ENCODE data around the gene SEMA3G.

Gene SEMA3G

GRCh38 chr3:52388933-52389332, 56.0 kb downstream of the SEMA3G start:
- TF ChIP-seq EZH2 (IDR thresholded peaks at IDR 0.05) (no peak), FOXP2 (optimal IDR thresholded peaks at IDR 0.05; ENCODE audit: control extremely low read depth, extremely low read length, insufficient read depth) (no peak), POLR2AphosphoS5 (IDR thresholded peaks at IDR 0.05; ENCODE audit: borderline replicate concordance, low read depth, low read length) (no peak)
- H3K9me3 ChIP-seq (ENCODE audit: low read depth, low read length) = no peaks in the 10 kb centered on the region
- H3K4me3 ChIP-seq = no peak overlapping the region
- no peak overlapping the region for H3K27ac ChIP-seq
- no peak for DNase-seq (ENCODE audit: low read depth, low spot score)
- H3K9ac ChIP-seq (ENCODE audit: insufficient read length) = no peak overlapping the region
- H3K36me3 ChIP-seq (ENCODE audit: insufficient read depth, low read length) = no peaks in the 10 kb centered on the region

GRCh38 chr3:52388348-52388821, 56.5 kb downstream of the SEMA3G start:
- no peak overlapping the region for H3K27ac ChIP-seq
- TF ChIP-seq EZH2 (IDR thresholded peaks at IDR 0.05) (no peak), POLR2AphosphoS5 (IDR thresholded peaks at IDR 0.05; ENCODE audit: borderline replicate concordance, low read depth, low read length) (no peak), FOXP2 (optimal IDR thresholded peaks at IDR 0.05; ENCODE audit: control extremely low read depth, extremely low read length, insufficient read depth) (no peak)
- no peaks in the 10 kb centered on the region for H3K36me3 ChIP-seq (ENCODE audit: insufficient read depth, low read length)
- no peak overlapping the region for H3K4me3 ChIP-seq
- no peak for DNase-seq (ENCODE audit: low read depth, low spot score)
- no peak overlapping the region for H3K9ac ChIP-seq (ENCODE audit: insufficient read length)
- no peaks in the 10 kb centered on the region for H3K9me3 ChIP-seq (ENCODE audit: low read depth, low read length)

- Histone ChIP-seq H3K9ac (ENCODE audit: insufficient read length) (no peak overlapping the region), H3K36me3 (ENCODE audit: insufficient read depth, low read length) (no peaks in the 10 kb centered on the region), H3K9me3 (ENCODE audit: low read depth, low read length) (no peaks in the 10 kb centered on the region), H3K27ac (no peak overlapping the region), H3K4me3 (no peak overlapping the region)
- no peak for DNase-seq (ENCODE audit: low read depth, low spot score)
- TF ChIP-seq EZH2 (IDR thresholded peaks at IDR 0.05) (no peak), POLR2AphosphoS5 (IDR thresholded peaks at IDR 0.05; ENCODE audit: borderline replicate concordance, low read depth, low read length) (no peak), FOXP2 (optimal IDR thresholded peaks at IDR 0.05; ENCODE audit: control extremely low read depth, extremely low read length, insufficient read depth) (no peak)
Observed at GRCh38 chr3:52387481-52387880, 57.4 kb downstream of the SEMA3G start.

GRCh38 chr3:52385157-52385556, 59.7 kb downstream of the SEMA3G start:
- Histone ChIP-seq H3K9ac (ENCODE audit: insufficient read length) (no peak overlapping the region), H3K27ac (no peak overlapping the region)
- no peak for DNase-seq (ENCODE audit: low read depth, low spot score)

GRCh38 chr3:52384019-52384761, 60.7 kb downstream of the SEMA3G start:
- no peak for TF ChIP-seq FOXP2 (optimal IDR thresholded peaks at IDR 0.05; ENCODE audit: control extremely low read depth, extremely low read length, insufficient read depth)
- no peak for TF ChIP-seq POLR2AphosphoS5 (IDR thresholded peaks at IDR 0.05; ENCODE audit: borderline replicate concordance, low read depth, low read length)
- TF ChIP-seq EZH2 (IDR thresholded peaks at IDR 0.05) = no peak
- Histone ChIP-seq H3K36me3 (ENCODE audit: insufficient read depth, low read length) (no peaks in the 10 kb centered on the region), H3K4me3 (no peak overlapping the region), H3K9ac (ENCODE audit: insufficient read length) (no peak overlapping the region), H3K9me3 (ENCODE audit: low read depth, low read length) (no peaks in the 10 kb centered on the region), H3K27ac (no peak overlapping the region)
- no peak for DNase-seq (ENCODE audit: low read depth, low spot score)

More at GRCh38 chr3:52385157-52385556, 59.7 kb downstream of the SEMA3G start:
- no peaks in the 10 kb centered on the region for H3K36me3 ChIP-seq (ENCODE audit: insufficient read depth, low read length)
- H3K9me3 ChIP-seq (ENCODE audit: low read depth, low read length) = no peaks in the 10 kb centered on the region
- H3K4me3 ChIP-seq = no peak overlapping the region
- TF ChIP-seq FOXP2 (optimal IDR thresholded peaks at IDR 0.05; ENCODE audit: control extremely low read depth, extremely low read length, insufficient read depth) = no peak
- no peak for TF ChIP-seq POLR2AphosphoS5 (IDR thresholded peaks at IDR 0.05; ENCODE audit: borderline replicate concordance, low read depth, low read length)
- no peak for TF ChIP-seq EZH2 (IDR thresholded peaks at IDR 0.05)

GRCh38 chr3:52383446-52383845, 61.5 kb downstream of the SEMA3G start:
- Histone ChIP-seq H3K9ac (ENCODE audit: insufficient read length) (no peak overlapping the region), H3K27ac (no peak overlapping the region), H3K9me3 (ENCODE audit: low read depth, low read length) (no peaks in the 10 kb centered on the region), H3K36me3 (ENCODE audit: insufficient read depth, low read length) (no peaks in the 10 kb centered on the region), H3K4me3 (no peak overlapping the region)
- TF ChIP-seq FOXP2 (optimal IDR thresholded peaks at IDR 0.05; ENCODE audit: control extremely low read depth, extremely low read length, insufficient read depth) (no peak), EZH2 (IDR thresholded peaks at IDR 0.05) (no peak), POLR2AphosphoS5 (IDR thresholded peaks at IDR 0.05; ENCODE audit: borderline replicate concordance, low read depth, low read length) (no peak)
- no peak for DNase-seq (ENCODE audit: low read depth, low spot score)
